ENCODE results near the gene NEBL.

DNA sequence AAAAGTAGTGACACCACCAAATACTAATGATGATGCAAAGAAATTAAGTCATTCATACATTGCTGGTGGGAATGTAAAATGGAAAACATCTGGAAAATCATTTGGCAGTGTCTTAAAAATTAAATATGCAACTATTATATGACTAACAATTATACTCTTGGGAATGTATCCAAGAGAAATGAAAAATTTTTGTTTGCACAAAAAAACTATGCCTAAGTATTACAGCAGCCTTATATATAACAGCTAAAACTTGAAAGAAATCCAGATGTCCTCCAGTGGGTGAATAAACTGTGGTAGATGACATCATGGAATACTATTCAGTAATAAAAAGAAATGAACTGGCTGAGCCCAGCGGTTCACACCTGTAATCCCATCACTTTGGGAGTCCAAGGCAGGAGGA lies 132.0 kb downstream of the NEBL start:
- TF ChIP-seq, protein P1, sequence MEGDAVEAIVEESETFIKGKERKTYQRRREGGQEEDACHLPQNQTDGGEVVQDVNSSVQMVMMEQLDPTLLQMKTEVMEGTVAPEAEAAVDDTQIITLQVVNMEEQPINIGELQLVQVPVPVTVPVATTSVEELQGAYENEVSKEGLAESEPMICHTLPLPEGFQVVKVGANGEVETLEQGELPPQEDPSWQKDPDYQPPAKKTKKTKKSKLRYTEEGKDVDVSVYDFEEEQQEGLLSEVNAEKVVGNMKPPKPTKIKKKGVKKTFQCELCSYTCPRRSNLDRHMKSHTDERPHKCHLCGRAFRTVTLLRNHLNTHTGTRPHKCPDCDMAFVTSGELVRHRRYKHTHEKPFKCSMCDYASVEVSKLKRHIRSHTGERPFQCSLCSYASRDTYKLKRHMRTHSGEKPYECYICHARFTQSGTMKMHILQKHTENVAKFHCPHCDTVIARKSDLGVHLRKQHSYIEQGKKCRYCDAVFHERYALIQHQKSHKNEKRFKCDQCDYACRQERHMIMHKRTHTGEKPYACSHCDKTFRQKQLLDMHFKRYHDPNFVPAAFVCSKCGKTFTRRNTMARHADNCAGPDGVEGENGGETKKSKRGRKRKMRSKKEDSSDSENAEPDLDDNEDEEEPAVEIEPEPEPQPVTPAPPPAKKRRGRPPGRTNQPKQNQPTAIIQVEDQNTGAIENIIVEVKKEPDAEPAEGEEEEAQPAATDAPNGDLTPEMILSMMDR (conservative IDR thresholded peaks at IDR 0.05), result no peak
- TF ChIP-seq ZFX (IDR thresholded peaks at IDR 0.05), result no peak
